HG03135 (cell line): ENCODE results near the gene RBMS3.

ENCODE experiments used
- ATAC-seq: cut with Tn5 transposase; IDR thresholded peaks from one replicate; pipeline ENCODE4 v1.9.1; 2021; ENCODE audit warnings: mild to moderate bottlenecking, moderate library complexity; ENCODE audit not compliant: unreplicated experiment

Gene RBMS3

DNA sequence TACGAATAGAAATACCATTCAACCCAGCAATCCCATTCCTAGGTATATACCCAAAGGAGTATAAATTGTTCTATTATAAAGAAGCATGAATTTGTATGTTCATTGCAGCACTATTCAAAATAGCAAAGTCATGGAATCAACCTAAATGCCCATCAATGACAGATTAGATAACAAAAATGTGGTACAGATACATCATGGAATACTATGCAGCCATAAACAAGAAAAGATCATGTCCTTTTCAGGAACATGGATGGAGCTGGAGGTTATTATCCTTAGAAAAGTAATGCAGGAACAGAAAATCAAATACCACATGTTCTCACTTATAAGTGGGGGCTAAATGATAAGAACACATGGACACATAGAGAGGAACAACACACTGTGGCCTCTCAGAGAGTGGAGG, 571.9 kb downstream of the RBMS3 start:
- ATAC-seq: no peak

DNA sequence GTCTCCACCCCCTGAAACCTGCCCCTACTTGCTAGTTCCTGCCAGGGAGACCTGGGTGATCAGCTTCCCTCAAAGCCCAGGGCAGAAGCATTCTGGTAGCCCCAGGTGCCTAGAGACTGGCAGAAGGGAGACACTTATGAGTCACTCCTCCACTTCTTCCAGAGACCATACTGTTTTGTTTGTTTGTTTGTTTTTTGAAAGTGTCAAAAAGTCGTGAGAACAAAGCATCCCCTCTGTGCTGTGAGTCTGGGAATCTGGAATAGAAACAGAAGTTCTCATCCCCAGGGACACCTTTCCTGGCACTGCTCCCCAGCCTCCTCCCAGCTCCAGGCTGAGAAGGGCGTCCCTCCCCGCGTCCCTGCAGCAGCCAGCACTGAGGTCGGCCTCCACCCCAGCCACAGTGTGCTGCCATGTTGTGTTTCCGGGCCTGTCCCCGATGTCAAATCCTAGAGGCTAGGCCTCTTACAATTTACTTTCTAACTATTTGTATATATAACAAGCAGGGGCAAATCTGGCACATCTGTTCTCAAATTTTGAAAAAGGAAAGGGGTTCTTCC, 573.0 kb downstream of the RBMS3 start:
- ATAC-seq: no peak

DNA sequence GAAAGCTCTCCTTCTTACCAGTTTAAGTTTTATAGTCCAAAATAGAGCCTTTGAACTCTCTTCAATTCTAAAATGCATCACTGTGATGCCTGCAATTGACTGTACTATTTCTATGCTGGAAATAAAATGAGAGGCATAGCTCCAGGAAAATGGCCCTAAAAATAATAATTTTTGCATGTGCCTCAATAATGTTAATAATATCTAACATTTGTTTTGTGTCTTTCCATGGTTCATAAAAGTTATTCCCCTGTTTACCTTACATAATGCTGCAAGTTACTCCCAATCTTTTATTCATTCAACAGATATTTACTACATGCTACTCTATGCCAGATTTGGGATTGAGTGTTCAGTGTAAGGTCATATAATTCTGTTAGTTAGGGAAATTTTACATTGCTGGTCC, 574.0 kb downstream of the RBMS3 start:
- ATAC-seq: no peak

DNA sequence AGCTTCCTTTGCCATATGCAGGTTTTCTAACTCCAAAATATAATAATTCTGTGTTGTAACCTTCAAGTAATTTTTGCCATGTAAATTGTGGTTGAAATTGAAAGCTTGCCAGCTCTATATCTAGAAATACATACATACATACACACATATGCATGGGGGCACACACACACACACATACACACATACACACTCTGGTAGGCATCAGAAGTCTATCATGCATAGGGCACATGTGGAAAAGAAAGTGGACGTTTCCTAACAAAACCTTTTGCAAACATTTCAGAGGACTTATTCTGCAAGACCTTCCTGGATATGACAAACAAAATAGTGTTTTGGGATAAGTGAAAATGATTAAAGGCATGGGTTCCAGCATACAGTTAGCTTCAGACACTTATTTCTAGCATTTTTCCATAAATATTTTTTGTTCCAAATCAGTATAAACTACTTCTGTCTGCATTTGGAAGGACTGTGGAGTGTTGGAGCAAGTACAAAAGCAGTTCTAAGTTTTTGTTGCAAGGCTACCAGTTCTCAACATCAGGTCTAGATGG, 578.9 kb downstream of the RBMS3 start:
- no peak for ATAC-seq

DNA sequence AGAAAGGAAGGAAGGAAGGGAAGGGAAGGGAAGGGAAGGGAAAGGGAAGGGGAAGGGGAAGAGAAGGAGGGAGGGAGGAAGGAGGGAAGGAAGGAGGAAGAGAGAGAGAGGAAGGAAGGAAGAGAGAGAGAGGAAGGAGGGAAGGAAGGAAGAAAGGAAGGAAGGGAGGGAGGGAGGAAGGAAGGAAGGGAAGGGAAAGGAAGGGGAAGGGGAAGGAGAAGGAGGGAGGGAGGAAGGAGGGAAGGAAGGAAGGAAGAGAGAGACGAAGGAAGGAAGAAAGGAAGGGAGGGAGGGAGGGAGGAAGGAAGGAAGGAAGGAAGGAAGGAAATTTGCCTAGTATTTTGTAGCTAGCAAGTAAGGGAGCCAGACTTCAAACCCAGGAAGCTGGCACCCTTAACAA, 583.9 kb downstream of the RBMS3 start:
- ATAC-seq: no peak

DNA sequence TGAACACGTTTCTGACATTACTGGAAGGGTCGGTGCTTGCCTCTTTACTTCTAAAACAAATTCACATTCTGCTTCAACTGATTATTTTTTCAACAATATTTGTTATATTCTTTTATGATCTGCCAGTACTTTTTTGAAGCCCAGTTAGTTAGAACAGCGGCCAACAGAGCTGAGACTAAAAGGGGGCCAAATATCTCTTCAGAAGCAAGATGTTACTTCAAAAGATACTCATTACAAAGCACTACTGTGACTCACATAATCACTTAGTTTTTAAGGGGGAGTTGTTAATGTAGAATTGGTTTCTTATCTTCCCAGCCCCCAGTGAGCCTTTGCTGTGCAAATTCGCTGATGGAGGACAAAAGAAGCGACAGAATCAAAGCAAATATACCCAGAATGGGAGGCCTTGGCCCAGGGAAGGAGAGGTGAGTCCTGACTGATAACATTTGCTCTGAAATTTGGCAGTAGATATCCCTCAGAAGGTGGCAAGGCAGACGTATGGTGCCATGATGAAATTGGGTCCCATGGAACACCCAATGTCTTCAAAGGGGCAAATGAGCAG, 587.8 kb downstream of the RBMS3 start:
- ATAC-seq: no peak

DNA sequence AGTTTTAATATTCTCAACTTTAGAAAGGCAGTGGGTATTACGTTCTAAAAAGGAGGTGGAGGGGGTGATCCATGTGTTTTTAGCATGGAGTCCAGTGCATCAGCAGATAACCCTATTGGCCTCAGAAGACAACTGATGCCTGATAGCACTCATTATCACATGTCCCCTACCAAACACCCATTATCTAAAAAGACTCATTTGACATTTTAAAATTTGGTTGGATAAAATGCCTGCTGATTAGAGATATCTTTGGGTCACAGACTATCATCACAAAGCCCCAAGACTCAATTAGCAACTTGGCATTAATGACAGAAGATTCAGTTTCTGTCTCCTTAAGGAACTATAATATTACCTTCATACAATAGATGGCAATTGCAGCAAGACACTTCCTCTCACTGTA, 589.3 kb downstream of the RBMS3 start:
- no peak for ATAC-seq

DNA sequence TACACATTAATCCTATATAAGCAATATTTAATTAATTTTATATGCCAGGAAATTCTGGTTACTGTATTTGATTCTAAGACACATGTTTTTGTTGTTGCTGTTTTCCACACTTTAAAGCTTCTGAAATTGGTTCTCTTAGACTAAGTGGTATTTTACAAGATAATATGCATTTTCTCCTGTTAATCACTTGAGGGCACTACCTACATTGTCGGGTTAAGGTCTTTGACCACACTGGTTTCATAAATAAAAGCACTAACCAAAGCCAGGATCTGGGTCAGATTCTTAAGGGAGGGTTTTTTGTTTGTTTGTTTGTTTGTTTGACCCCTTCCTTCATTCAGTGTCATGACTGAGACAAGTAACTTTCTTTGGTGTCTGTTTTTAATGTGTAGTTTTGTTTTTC, 590.2 kb downstream of the RBMS3 start:
- no peak for ATAC-seq

DNA sequence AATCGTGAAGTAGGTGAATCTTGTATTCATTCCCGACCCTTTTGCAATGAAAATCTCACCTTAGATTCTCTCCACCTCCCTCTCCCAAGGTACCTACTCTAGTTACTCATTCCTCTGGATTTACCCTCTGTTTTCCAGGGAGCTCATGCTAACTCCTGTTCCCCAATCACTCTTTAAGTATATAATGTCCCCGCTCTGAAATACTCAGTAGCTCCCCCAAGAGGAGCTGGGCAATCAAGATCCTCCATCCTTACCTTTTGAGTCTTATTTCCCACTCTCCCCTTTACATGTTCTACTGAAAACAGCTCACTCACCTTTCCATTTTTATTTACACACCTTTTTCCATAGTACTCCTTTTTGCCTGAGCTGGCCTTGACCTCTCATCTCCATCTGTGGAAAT, 599.9 kb downstream of the RBMS3 start:
- ATAC-seq: no peak

DNA sequence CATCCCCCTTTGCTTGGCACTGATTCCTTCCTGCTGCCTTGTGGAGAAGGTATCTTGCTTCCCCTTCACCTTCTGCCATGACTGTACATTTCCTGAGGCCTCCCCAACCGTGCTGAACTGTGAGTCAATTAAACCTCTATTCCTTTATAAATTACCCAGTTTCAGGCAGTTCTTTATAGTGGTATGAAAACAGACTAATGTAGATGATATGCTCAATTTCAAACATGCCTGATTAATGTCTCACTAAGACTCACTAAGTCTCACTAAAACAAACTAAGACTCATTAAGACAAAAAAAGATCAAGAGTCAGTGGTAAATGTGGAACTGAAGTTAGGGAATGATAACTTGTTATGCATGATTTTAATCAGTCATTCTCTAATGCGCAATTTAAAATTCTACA, 606.6 kb downstream of the RBMS3 start:
- no peak for ATAC-seq

DNA sequence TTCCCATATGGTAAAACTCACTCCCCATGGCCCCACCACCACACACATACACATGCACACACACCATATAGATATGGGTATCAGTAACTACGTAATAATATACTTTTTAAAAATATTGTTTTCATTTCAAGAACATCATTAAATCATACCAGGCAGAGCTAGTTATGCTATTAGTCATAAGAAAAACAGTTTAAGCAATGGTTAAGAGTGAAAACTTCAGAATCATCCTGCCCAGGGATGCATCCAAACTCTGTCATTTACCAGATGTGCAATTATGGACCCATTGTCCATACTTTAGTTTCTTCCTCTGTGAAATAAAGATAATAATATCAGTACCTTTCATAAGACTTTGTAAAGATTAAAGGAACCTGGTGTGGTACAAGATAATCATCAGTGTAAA, 608.3 kb downstream of the RBMS3 start:
- ATAC-seq: no peak

DNA sequence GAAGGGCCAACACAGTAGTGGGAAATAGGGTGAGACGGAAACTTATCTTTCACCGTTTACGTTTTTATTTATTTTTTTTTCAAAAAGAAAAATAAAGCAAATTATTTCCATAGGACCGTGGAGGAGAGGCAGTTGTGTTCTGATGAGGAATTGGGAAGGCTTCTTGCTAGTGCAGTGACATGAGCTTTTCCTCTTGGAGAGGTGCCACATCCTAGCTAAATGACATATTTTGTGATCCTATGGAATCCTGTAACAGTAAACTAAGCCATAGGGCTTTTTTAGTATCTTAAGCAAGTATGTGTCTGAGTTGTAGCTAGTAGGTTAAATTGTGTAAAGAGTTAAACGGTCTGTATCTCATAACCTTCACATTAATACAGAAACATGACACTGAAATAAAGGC, 609.9 kb downstream of the RBMS3 start:
- ATAC-seq: no peak

DNA sequence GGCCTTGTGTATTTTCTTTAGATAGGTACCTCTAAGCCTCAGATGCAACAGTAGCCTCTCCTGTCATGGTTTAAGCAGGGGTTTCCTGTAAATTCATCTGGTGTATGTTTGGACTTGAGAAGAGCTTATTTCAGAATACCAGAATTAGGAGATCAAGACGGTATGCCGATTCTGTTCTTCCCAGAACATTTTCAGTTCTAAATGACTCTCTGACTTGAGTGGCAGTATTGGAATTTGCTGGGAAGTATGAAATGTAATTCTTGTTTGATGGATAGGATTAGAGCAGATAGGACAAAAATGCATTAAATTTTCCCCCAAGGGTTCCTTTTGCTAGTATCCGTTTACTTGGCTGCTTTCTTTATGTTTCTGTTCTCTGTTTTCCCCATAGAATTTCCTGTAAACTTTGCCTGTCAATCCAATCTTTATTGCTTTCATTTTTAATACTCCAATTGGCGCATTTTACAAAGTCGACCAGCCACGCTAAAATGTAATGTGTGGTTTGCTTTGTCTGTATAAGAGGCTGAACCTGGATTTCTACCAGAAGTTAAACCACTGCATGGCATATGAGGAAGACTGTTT, 612.2 kb downstream of the RBMS3 start:
- ATAC-seq: no peak

DNA sequence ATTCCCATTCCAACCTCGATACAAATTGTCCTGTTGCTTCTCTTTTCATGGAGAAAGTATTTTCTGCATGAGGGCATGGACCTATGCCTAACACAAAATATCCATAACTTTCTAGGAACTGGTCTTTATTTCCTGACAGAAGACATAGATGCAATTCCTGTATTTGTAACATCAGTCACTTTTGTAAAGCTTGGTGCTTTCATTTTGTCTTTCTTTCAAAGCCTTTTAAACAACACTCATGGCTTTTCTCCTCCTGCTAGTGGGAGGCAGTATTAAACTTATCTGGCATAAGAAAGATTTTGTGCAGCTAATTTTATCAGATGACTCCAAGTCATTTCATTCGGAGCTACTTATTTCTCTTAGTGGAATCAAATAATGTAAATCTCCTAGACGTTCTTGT, 616.0 kb downstream of the RBMS3 start:
- no peak for ATAC-seq

DNA sequence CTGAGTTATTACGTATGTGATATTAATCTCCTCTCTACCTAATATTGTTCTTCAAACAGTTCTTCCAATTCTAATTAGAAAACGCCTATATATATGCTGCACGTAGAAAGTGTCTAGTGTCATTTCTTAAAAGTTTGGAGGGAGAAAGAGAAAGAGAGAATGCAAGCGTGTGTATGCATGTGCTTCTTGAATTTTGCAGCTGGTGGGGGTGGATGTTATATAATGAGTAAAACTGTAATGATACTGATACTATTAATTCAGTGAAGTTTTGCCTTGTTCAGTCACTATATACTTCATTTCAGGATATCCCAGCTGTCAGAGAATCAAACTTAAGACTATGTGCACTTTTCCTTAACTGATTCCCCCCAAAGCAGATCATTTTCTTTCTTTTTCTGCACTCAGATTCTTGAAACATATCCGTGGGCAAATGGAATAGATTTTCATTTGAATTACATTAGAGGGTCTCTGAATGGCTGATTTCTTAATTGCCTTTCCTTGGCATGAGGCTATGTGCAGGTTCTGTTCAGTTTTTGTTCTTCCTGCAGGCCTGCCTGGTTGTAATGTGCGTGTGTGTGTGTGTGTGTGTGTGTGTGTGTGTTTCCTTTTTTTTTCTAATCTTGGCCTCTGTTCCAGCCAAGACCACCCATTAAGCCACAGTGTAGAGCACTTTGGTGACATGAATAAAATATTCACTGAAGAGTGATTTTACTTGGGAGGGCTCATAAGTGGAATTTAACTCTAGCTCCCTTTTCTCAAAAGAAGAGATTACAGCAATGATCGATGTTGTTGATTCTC, 617.5 kb downstream of the RBMS3 start:
- no peak for ATAC-seq

DNA sequence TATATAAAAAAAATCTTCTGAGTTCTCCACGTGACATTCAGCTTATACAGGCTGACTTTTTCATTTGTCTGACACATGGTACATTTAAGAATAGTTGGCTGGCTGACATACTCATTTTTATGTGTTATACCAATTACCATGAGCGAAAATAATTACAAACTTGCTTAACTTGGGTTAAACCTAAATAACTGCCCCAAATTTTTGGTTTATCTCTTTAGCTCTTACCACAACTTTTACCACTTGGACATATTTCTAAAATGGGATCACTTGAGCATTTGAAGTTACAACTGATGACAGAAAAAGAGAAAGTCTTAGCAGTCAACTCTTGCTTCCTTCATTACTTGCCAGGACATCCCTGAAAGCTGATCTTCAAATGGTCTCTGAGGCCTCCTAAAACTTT, 618.1 kb downstream of the RBMS3 start:
- no peak for ATAC-seq

DNA sequence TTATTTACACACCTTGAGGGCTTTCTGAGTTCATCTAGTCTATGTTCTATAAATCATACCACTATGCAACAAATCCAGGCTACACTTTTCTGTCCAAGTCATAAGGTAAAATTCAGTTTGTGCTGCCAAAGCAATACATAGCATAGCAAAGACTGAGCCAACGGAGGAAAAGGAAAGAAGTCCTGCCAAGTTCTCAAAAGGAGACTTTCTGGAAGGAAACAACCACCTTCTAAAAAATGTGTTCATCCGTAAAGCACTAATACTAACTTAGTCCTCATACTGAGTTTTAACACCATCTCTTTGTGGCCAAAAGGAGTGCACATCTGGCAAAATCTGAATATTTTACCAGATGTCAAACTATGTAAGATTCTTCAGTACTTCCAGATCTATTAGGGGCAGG, 620.2 kb downstream of the RBMS3 start:
- ATAC-seq: no peak

DNA sequence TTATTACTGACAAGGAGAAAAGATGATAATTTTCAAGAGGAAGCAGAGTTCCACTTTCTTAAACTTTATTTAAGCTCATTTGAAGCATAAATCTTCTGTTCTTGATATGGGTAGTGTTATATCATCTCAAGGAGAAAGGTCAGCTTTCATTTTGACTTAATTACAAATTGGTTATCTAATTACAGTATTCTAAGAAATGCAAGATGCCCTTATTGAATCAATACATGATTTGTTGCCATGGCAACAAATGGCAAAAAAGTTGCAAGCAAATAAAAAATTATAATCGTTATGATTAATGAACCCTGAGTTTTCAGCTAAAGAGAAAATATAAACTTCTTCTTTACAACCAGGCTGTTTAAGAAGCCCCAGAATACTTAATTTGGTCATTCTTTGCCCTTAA, 622.7 kb downstream of the RBMS3 start:
- ATAC-seq: no peak

DNA sequence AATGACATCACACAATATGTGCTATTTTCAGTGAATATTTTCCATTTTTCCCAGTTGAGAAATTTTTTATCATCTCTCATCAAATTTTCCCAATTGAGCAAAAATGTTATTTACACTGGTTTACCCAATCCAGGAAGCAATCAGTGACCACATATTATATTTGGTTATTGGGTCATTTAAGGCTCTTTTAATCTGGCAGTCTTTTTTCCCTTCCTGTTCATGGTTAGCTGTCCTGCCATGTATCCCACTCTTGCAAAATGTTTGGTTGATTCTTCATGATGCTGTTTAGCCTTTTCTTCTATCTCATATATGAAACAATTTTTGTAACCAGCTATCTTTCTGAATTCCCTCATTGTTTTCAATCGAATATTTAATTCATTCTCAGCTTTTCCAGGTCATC, 626.0 kb downstream of the RBMS3 start:
- no peak for ATAC-seq

DNA sequence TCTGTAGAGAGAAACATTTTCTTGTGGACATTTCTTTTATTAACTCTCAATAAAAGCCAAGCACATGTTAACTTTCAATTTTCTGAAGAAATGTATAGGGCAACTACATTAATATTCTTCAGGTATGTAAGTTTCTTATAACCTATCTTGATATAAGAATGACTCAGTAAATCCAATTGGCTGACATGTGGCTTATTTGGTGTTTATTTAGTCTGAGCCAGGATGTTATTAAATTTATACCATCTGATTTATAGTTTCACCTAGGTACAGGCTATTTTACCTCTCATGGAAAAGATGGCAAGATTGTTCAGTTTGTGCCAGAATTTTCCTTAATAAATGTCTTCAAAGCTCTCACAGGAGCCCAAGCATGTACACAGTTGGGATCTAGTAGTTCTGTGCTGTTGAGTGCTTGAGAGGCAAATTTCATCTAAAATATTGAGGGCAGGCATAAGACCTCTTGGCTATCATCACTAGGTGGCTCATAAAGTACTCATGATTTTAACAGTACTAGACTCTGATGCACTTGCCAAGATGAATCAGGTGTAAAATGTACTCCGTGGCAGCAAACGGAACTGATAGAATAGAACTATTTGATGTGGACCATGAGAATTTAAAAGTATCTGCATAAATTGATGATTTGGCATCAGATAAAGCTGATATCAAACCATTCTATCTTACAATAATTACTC, 631.9 kb downstream of the RBMS3 start:
- ATAC-seq: no peak

DNA sequence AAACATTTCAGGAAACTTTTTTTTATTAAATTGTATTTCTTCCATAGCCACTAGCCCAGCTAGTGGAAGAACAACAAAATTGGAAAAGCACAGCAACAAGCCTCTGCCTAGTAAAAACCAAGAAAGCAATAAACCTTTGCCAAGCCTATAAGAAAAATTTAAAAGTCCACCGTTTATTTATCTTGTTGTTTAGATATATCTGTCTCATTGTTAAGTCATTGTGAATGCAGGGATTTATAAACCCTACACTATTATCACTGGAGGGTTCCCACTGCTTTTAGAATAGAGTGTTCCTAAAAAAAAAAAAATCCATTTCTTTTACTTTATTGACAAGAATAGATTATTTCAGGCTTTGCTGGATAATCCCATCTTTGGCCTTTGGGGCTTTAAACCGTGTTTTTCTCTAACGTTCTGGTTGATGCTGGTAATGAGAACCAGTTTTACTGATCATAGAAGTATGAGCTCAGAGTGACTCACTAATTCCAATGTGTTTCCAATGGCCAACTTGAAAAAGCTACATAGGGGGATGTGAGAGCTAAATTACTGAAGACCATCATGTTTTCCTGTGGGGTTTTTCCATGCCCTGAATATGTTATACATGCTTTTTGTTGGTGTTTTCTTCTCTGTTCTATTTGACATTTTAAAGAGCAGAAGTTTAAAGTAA, 634.1 kb downstream of the RBMS3 start:
- no peak for ATAC-seq
